GM21390 (cell line): ENCODE measurements around the gene EID2B.

Experiments
- ATAC-seq: cut with Tn5 transposase; IDR thresholded peaks from one replicate; pipeline ENCODE4 v1.9.1; 2021; ENCODE audit not compliant: unreplicated experiment

The EID2B gene, protein sequence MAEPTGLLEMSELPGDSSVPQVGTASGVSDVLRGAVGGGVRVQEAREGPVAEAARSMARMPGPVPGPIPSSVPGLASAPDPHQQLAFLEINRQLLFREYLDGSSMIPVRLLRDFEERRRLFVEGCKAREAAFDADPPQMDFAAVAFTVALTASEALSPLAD

DNA sequence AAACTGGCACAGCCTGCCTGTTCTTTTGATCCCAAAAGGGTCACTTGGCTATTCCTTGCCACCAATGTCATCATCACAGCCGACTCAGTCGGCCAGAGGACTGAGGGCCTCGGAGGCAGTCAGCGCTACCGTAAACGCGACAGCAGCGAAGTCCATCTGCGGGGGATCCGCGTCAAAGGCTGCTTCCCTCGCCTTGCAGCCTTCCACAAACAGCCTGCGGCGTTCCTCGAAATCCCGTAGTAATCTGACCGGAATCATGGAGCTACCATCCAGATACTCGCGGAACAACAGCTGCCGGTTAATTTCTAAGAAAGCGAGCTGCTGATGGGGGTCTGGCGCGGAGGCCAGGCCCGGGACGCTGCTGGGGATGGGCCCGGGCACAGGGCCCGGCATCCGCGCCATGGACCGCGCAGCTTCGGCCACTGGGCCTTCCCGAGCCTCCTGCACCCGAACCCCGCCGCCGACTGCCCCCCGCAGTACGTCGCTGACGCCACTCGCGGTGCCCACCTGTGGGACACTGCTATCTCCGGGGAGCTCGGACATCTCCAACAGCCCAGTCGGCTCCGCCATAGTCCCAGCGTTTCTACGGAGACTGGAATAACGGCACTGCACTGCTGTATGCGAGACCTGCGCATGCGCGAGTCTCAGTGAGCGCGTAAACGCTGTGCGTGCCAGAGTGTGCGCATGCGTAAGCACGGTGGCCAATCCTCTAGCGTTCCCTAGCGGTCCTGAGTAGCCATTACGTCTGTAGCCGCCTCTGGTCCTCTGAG, at the start of gene EID2B:
EID2B (minus strand) TSS at position 620 of the 770 bp plus-strand sequence; CDS start at position 570, 50 bp downstream.
- peak; percentile 85 for ATAC-seq

DNA sequence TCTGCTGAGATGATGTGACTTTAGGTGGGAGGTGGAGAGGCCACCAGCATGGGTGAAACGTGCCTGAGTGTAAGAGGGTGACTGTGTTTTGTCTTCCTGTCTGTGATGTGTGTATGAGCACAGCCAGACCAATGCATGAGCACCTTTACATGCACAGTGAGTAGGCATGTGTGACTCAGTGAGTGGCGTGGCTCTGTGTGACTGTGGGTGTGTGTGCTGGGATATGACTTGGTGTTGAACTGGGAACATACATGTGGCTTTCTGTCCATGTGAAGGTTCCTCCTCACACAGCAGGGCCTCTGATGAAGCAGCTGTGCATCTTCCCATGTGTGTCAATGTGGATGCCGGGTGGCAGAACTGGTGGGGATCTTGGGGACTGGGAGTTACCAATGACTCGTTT, 49.8 kb upstream of the EID2B start:
- no peak for ATAC-seq

DNA sequence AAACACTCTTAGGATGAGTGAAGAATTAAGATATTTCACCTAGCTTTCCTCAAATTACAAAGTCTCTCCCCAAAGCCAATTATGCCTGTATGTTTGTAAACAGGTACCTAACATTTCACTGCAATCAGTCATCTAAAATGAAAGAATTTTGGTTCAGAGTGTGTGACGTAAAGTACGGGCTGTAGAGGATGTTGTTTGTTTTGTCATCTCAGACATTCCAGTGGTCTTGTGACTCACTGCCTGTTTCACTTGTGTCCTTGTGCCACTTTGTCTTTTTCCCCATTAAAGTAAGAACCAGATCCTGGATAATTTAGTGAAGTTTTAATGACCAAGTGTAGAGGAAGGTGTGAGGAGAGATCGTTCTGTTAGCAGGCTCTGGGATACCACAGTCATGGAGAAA, 36.0 kb upstream of the EID2B start:
- no peak for ATAC-seq

GRCh38 chr19:39566064-39566463, 33.4 kb upstream of the EID2B start:
- no peak for ATAC-seq

- no peak for ATAC-seq
Measured at GRCh38 chr19:39563408-39563807, 30.8 kb upstream of the EID2B start.

DNA sequence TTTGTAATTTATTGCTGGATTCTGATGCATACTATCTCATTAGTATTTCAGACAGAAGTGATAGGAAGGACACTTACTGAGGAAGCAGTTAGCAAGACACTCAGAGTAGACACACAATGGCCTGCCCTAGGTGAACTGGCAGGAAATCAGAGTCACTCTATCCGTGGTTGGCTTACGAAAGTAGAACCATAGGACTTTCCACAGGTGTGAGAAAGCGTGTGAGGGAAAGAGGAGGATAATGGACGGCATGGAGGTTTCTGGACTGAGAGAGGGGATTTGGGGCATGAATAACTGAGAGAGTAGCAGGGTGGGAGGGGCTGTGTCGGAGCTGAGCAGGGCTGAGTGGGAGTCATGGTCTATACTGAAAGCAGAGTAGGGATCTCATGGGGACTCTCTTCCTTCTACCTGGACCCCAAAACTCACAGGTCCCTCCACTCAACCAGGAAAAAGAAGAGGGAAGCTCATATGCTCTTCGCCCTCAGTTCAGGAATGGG, 26.0 kb upstream of the EID2B start:
- ATAC-seq: no peak

GRCh38 chr19:39557811-39558623, 25.4 kb upstream of the EID2B start:
- no peak for ATAC-seq

GRCh38 chr19:39555883-39556282, 23.2 kb upstream of the EID2B start:
- ATAC-seq: no peak

DNA sequence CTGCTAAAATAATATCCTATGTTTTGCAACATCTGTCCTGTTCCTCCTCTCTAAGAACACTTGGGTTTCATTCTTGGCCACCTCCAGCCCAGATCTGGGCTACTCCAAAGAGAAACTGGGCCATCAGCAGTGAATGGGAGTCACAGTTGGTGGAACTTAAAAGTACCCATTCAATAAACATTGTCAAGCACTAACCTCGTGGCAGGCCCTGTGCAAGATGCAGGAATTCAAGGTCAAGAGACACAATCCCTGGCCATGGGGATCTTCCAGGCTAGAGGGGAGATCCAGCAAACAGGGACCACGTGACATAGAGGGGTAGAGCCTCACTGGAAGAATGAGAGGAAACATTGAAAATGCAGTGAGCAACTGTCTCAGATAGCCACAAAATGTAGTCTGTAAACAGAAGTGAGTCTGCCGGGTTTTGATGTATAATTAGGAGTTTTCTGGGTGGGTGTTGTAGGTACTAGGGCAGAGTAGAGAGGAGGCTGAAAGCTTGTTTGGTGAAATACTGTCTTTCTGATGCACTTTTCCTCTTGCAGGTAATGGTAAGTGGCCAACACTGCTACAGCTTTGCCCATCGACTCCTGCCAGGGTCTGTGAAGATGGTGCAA, 22.2 kb upstream of the EID2B start:
- ATAC-seq: no peak

GRCh38 chr19:39553082-39553652, 20.5 kb upstream of the EID2B start:
- no peak for ATAC-seq

DNA sequence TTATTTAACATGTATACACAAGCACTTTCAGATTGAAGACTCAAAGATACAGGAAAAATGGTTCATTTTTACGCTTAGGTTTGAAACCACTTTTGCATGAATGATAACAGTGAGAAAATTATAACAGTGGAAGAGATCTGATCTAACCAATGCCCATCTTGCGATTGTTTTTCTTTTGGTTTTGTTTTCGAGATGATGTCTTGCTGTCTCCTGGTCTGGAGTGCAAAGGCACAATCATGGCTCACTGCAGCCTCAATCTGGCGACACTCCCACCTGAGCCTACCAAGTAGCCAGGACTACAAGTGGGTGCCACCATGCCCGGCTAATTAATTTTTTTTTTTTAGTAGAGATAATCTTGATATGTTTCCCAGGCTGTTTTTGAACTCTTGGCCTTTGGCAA, 17.5 kb upstream of the EID2B start:
- no peak for ATAC-seq

DNA sequence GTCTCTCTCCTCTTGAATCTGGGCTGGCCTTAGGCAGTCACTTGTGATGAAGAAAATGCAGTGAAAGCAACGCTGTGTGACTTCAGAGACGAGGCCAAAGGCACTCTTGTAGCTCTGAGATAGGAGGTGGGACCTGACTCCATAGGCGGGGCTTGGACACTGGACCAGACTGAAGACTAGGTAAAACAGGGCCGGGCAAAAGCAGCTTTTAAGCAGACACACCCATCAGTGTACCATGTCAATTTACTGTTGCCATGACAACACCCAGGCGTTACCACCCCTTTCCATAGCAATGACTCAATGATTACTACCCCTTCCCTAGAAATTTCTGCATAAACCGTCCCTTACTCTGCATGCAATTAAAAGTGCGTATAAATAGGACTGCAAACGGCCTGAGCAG, 13.9 kb upstream of the EID2B start:
- no peak for ATAC-seq

GRCh38 chr19:39544911-39545310, 12.3 kb upstream of the EID2B start:
- no peak for ATAC-seq

DNA sequence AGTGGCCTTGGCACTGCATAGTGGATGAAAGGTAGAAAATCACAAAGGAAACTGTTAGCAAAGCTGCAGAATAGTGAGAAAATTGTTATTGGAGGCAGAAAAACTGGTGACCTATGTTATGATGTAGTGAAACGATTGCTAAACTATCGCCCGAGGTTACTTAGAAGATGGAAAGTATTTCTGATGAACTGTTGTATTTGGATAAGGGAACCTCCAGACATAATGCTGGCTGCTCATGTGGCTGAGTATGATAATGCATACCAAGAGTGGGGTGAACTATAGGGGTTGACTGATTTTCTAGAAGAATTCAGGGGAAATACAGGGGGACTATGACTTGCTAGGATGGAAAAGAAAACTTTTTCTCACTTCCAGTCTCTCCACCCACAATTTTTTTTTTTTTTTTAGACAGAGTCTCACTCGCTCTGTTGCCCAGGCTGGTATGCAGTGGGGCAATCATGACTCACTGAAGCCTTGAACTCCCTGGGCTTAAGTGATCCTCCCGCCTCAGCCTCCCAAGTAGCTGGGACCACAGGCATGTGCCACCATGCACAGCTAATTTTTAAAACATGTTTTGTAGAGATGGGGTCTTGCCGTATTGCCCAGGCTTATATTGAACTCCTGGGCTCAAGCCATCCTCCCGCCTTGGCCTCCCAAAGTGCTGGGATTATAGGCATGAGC, 11.7 kb upstream of the EID2B start:
- ATAC-seq: no peak

GRCh38 chr19:39543477-39543857, 10.8 kb upstream of the EID2B start:
- ATAC-seq: no peak

DNA sequence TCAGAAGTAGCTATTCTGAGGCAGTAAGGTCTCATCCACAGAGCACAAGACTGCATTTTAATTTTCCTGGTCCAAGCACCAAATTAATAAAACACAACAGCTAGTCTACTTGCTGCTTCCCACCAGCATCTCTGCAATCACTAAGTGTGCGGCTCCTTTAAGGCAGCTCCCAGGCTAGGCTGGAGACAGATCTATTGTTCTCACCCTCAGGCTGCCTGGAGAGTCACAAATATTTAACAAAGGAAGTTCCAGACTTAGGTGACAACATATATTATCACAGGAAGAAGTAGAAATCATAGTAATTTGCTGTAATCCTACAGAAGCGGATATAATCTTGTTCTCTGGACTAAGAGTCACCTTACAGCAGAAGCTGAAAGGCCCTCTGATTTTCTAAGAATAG, 9.6 kb upstream of the EID2B start:
- ATAC-seq: no peak

- no peak for ATAC-seq
Measured at GRCh38 chr19:39540333-39540673, 7.7 kb upstream of the EID2B start.

GRCh38 chr19:39539518-39540332, 7.1 kb upstream of the EID2B start, which contains the start of gene EID2:
Gene EID2, minus strand, starts transcription at chr19:39540161. Its CDS starts 82 bp downstream, at chr19:39540079.
- ATAC-seq: peak; percentile 80

DNA sequence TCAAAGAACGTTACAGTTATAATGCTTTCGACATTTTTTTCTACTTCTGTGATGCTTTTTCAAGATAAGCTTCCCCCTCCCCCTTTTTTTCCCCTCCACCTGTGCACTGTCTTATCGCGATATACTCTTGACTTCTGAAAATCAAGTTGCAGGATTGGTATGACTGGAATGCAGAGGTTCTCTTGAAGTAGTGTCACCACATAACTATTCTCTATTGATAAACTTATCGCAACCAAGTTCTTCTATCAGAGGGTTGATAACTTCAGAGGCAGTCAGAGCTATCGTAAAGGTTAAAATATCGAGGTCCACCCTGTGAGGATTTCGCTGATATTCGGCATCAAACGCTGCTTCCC, 6.5 kb upstream of the EID2B start:
- no peak for ATAC-seq

DNA sequence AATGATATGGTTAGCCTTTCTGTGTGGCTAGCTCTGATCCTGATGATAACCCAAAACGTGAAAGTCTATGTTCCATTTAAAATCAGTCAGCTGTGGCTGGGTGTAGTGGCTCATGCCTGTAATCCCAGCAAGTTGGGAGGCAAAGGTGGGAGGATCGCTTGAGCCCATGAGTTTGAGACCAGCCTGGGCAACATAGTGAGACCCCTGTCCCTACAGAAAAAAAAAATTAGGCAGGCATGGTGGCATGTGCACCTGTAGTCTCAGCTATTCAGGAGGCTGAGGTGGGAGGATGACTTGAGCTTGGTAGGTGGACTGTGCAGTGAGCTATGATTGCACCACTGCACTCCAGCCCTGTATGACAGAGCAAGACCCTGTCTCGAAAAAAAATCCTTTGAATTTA, 1.1 kb upstream of the EID2B start:
- ATAC-seq: no peak
